A549 (cell line): ENCODE results near the gene GSC2. TPM values are rescaled to one million over a fixed set of nuclear protein-coding genes. Genes with fewer than 3 reads are reported as not detected.
A peak's percentile ranks its signal among the peaks of the same experiment; 100 is the strongest.

Experiments used
- ATAC-seq, 2 experiments: fragments of 200-7000 bp in 1 of 2; fragments of >200 bp in 1 of 2; cut with Nextera tagmentation in 1 of 2; cut with Tn5 transposase in 1 of 2; 3 replicates each; pipeline versions ENCODE4 v1.8.0 to v1.9.1; 2018 to 2020; ENCODE audit warnings: mild to moderate bottlenecking in 1 of 2, moderate library complexity in 1 of 2
- CTCF ChIA-PET: fragments of 300-600 bp; sonication (Branson Sonifier 250); formaldehyde crosslinking; extraction: SDS; loops from one replicate; lab custom pipeline; 2021; ENCODE audit warnings: antibody characterized with exemption, inconsistent platforms; lab: Yijun Ruan, JAX
- POLR2A ChIA-PET: fragments of 350-600 bp; formaldehyde crosslinking; extraction: SDS; loops from one replicate; lab custom pipeline; 2021; ENCODE audit warnings: antibody characterized with exemption, inconsistent platforms; lab: Yijun Ruan, JAX
- DNase-seq, 2 experiments: peaks; one replicate each; pipeline versions ENCODE4 v3.0.0 to v3.0.0-alpha.2; 2011 to 2016; ENCODE audit warnings: low read depth in 1 of 2, low spot score in 1 of 2
- FAIRE-seq: peaks from 2 replicates; lab custom pipeline; 2011; peaks lifted over from hg19 to GRCh38; lab: Jason Lieb, UNC
- H3K27ac ChIP-seq, 2 experiments: fragments of >200 bp; sonication (Bioruptor Twin); formaldehyde crosslinking; 3 replicates each; pipeline ENCODE4 v1.5.1; 2016 to 2017
- H3K4me1 ChIP-seq: fragments of >200 bp; sonication (Bioruptor Twin); formaldehyde crosslinking; 3 replicates; pipeline ENCODE4 v1.6.1; 2016
- H3K4me2 ChIP-seq: fragments of >200 bp; sonication (Bioruptor Twin); formaldehyde crosslinking; 3 replicates; pipeline ENCODE4 v1.6.1; 2016
- H3K4me3 ChIP-seq: fragments of >200 bp; sonication (Bioruptor Twin); formaldehyde crosslinking; 3 replicates; pipeline ENCODE4 v1.5.1; 2016
- H3K9me3 ChIP-seq: fragments of >200 bp; sonication (Bioruptor Twin); formaldehyde crosslinking; 3 replicates; pipeline ENCODE4 v1.6.1; 2016
- BCL3 ChIP-seq: fragments of >200 bp; sonication (Bioruptor Twin); formaldehyde crosslinking; IDR thresholded peaks from 3 replicates; pipeline ENCODE4 v1.6.1; 2016
- CEBPB ChIP-seq, 2 experiments: fragments of >200 bp in 1 of 2; sonication (Bioruptor Twin) in 1 of 2; formaldehyde crosslinking in 1 of 2; IDR thresholded peaks; 2 replicates each; pipeline ENCODE4 v1.6.1; 2012 to 2016
- CHD2 ChIP-seq: fragments of 150-350 bp; IDR thresholded peaks from 2 replicates; pipeline ENCODE4 v1.6.1; 2014; ENCODE audit warnings: low read length; ENCODE audit not compliant: partially characterized antibody
- CHD4 ChIP-seq: fragments of 200-600 bp; sonication (generic); IDR thresholded peaks from 2 replicates; pipeline ENCODE4 v1.6.1; 2016; ENCODE audit warnings: antibody characterized with exemption, mild to moderate bottlenecking, borderline replicate concordance
- CTCF ChIP-seq: fragments of >200 bp; sonication (Bioruptor Twin); formaldehyde crosslinking; IDR thresholded peaks from 3 replicates; pipeline ENCODE4 v1.5.1; 2016
- E2F6 ChIP-seq: IDR thresholded peaks from 2 replicates; pipeline ENCODE4 v1.6.1; 2012; ENCODE audit warnings: low read depth, borderline replicate concordance
- ELK1 ChIP-seq: fragments of 150-350 bp; IDR thresholded peaks from 2 replicates; pipeline ENCODE4 v1.6.1; 2014; ENCODE audit warnings: low read depth, mild to moderate bottlenecking, low read length
- ESRRA ChIP-seq: fragments of 150-350 bp; IDR thresholded peaks from 2 replicates; pipeline ENCODE4 v1.6.1; 2014; ENCODE audit warnings: mild to moderate bottlenecking, low read length, borderline replicate concordance
- FOSB ChIP-seq: fragments of 250-450 bp; sonication (Bioruptor Pico); IDR thresholded peaks from 2 replicates; pipeline ENCODE4 v1.5.0; 2020; ENCODE audit warnings: mild to moderate bottlenecking, moderate library complexity
- GATA3 ChIP-seq: IDR thresholded peaks from 2 replicates; pipeline ENCODE4 v1.6.1; 2012; ENCODE audit warnings: borderline replicate concordance
- HES2 ChIP-seq: fragments of >200 bp; sonication (Bioruptor Twin); formaldehyde crosslinking; IDR thresholded peaks from 2 replicates; pipeline ENCODE4 v1.6.1; 2016
- HOXA7 ChIP-seq: fragments of 250-450 bp; sonication (Bioruptor Pico); IDR thresholded peaks from 2 replicates; pipeline ENCODE4 v1.5.0; 2020; ENCODE audit warnings: mild to moderate bottlenecking, moderate library complexity
- JUN ChIP-seq, 2 experiments: fragments of >200 bp; sonication (Bioruptor Twin); formaldehyde crosslinking; IDR thresholded peaks; 2 replicates in 1 of 2; 3 replicates in 1 of 2; pipeline ENCODE4 v1.6.1; 2016 to 2017
- KDM1A ChIP-seq: fragments of 200-600 bp; sonication (generic); IDR thresholded peaks from 2 replicates; pipeline ENCODE4 v1.6.1; 2016; ENCODE audit warnings: low read depth, mild to moderate bottlenecking
- NFE2L2 ChIP-seq: fragments of 150-350 bp; conservative IDR thresholded peaks from 2 replicates; pipeline ENCODE4 v1.6.1; 2014; ENCODE audit warnings: low read length
- NPAS2 ChIP-seq: fragments of 250-450 bp; sonication (Bioruptor Pico); IDR thresholded peaks from 2 replicates; pipeline ENCODE4 v1.8.0; 2022; ENCODE audit warnings: mild to moderate bottlenecking, moderate library complexity, borderline replicate concordance
- RAD21 ChIP-seq, 2 experiments: fragments of >200 bp in 1 of 2; sonication (Bioruptor Twin) in 1 of 2; formaldehyde crosslinking in 1 of 2; IDR thresholded peaks in 1 of 2; conservative IDR thresholded peaks in 1 of 2; 2 replicates in 1 of 2; 3 replicates in 1 of 2; pipeline ENCODE4 v1.6.1; 2012 to 2018; ENCODE audit warnings: inconsistent platforms in 1 of 2
- RFX5 ChIP-seq: fragments of 450-650 bp; IDR thresholded peaks from 2 replicates; pipeline ENCODE4 v1.7.1; 2014; ENCODE audit warnings: antibody characterized with exemption, mild to moderate bottlenecking, moderate library complexity
- RNF2 ChIP-seq: fragments of 200-600 bp; sonication (generic); IDR thresholded peaks from 2 replicates; pipeline ENCODE4 v1.6.1; 2016; ENCODE audit warnings: low read depth, mild to moderate bottlenecking, antibody characterized with exemption, moderate library complexity, borderline replicate concordance
- TP53 ChIP-seq: fragments of 250-450 bp; sonication (Bioruptor Pico); IDR thresholded peaks from 2 replicates; pipeline ENCODE4 v1.5.0; 2021; ENCODE audit warnings: mild to moderate bottlenecking, moderate library complexity
- ZNF302 ChIP-seq: fragments of 250-450 bp; sonication (Bioruptor Pico); IDR thresholded peaks from 2 replicates; pipeline ENCODE4 v1.9.0; 2021; ENCODE audit warnings: inconsistent platforms, mild to moderate bottlenecking, moderate library complexity
- WGBS: methylation state at CpG from one replicate; pipeline ENCODE4 v1.1.6; 2017; ENCODE audit errors: missing lambda C conversion rate; 5-methylcytosine and 5-hydroxymethylcytosine counted together
- polyA plus RNA-seq, 4 experiments: library from polyadenylated mRNA; depleted of rRNA in 3 of 4; stranded (reverse); fragments of >200 nt; fragmentation: RNase III in 1 of 4; extraction: RNeasy Plus Mini Kit Qiagen cat#74134 plus additional on column Dnase treatment in 1 of 4; gene quantifications; 2 replicates in 3 of 4; 3 replicates in 1 of 4; pipeline ENCODE4 v1.2.3, GENCODE V29; 2011 to 2017

The GSC2 gene
- polyA plus RNA-seq, 2 of the 4 experiments (the other 2 are of a cell fraction), result not detected

GRCh38 chr22:19110064-19110458, 40.0 kb downstream of the GSC2 start (continued):
- TF ChIP-seq BCL3, result no peak
- TF ChIP-seq ELK1, result no peak
- TF ChIP-seq, all 56 proteins: peak for 0

- no peak overlapping the region for H3K27ac ChIP-seq
- POLR2A ChIA-PET, result no interaction called here
- TF ChIP-seq CEBPB (IDR thresholded peaks at IDR 0.05), result peak; percentile 49 to 70; a peak in 2 of 4 replicates
- TF ChIP-seq HES2, result peak; percentile 32; the same call in 1 of the 2 replicates
- TF ChIP-seq NPAS2 (CRISPR knock-in tag), result no peak
- 80% methylated on average over 7 of the region's 7 CpGs for WGBS
- FAIRE-seq (no peak), DNase-seq (peak in 1 of 2 experiments; percentile 22), ATAC-seq (peak in 1 of 2 experiments; percentile 50; a peak in 1 of 6 replicates)
- H3K9me3 ChIP-seq, result no peaks in the 10 kb centered on the region
- peaks cover 15% of the 10 kb centered on the region; the same call in 2 of the 3 replicates for H3K4me1 ChIP-seq
- H3K4me3 ChIP-seq, result no peak overlapping the region
- CTCF ChIA-PET, result interaction anchor here (0.7 to 1.1 kb wide), 3 partner anchors 22 to 116 kb away, joined by 3 read pairs; no protein-coding TSS in a partner anchor
- peak overlapping the region; percentile 37; the same call in 2 of the 3 replicates for H3K4me2 ChIP-seq
Observed at GRCh38 chr22:19109198-19110063, 40.7 kb downstream of the GSC2 start.

GRCh38 chr22:19108807-19109197, 41.3 kb downstream of the GSC2 start:
- H3K4me1 ChIP-seq, result peaks cover 15% of the 10 kb centered on the region; the same call in 2 of the 3 replicates
- no peak for FAIRE-seq
- POLR2A ChIA-PET, result no interaction called here
- H3K9me3 ChIP-seq, result no peaks in the 10 kb centered on the region
- H3K27ac ChIP-seq, result no peak overlapping the region
- WGBS, result 78% methylated on average over 3 of the region's 3 CpGs
- H3K4me3 ChIP-seq, result no peak overlapping the region
- TF ChIP-seq BCL3 (no peak), RNF2 (no peak), CHD2 (no peak), NFE2L2 (no peak), FOSB (CRISPR knock-in tag) (no peak), ZNF302 (CRISPR knock-in tag) (no peak), HES2 (no peak), GATA3 (no peak), NPAS2 (CRISPR knock-in tag) (no peak), TP53 (CRISPR knock-in tag) (no peak), CTCF (no peak), RAD21 (conservative IDR thresholded peaks at IDR 0.05 in 1 of 2, IDR thresholded peaks at IDR 0.05 in 1 of 2) (no peak), HOXA7 (no peak), KDM1A (no peak), RFX5 (no peak), ESRRA (no peak), JUN (IDR thresholded peaks at IDR 0.05) (no peak), E2F6 (no peak), CHD4 (no peak)
- CTCF ChIA-PET, result interaction anchor here (2.4 kb wide), 1 partner anchor 11 kb away, joined by 9 read pairs; no protein-coding TSS in a partner anchor
- DNase-seq, result no peak
- no peak overlapping the region for H3K4me2 ChIP-seq
- no peak for ATAC-seq
